Activated CD8-positive, alpha-beta memory T cell treated with anti-CD3 and anti-CD28 coated beads for 4 hours (primary cell): ENCODE data around the gene AFF3.

Experiments used
- DNase-seq, 2 donors: peaks; one replicate each; pipeline ENCODE4 v3.0.0-alpha.2; 2020; ENCODE audit warnings: low read depth in 2 of 2

Gene AFF3

DNA sequence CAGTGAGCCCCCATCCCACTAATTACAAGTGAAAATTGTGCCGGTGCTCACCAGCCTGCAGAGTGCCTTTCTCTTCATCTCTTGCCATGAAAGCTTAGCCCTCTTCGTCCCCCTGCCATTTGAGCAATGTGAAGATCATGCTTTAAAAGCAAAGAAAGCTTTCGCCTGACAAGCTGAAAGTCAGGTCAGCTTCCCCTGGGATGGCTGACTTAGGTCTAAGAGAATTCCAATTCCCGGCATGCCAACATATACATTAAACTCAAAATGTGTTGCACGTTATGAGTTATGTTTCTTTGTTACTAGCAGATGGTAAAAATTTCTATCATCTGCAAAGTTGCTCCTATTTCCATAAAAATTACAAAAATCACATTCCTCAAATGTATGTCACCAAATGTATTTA lies 129.8 kb downstream of the AFF3 start:
- DNase-seq: no peak

- DNase-seq: no peak
Observed at GRCh38 chr2:100011272-100011731, 131.1 kb downstream of the AFF3 start.

GRCh38 chr2:100010606-100011005 lies 131.8 kb downstream of the AFF3 start:
- no peak for DNase-seq

DNA sequence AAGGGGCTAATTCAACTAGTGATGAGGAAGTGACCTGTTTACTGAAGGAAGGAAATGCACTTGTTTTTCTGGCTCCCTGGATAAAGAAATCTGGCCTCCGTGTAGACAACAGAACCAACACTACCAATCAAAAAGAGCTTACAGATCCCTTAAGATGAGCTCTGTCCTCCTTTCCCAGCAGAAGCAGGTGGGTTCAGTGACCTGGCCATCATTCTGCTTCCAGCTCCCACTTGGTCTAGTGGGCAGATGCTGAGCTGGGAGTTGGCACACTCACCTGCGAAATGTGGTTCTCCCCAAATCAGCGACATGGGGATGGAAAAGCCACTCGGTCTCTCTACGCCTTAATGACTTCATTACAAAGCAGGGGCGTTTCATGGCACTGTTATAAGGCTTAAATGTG lies 132.6 kb downstream of the AFF3 start:
- no peak for DNase-seq

DNA sequence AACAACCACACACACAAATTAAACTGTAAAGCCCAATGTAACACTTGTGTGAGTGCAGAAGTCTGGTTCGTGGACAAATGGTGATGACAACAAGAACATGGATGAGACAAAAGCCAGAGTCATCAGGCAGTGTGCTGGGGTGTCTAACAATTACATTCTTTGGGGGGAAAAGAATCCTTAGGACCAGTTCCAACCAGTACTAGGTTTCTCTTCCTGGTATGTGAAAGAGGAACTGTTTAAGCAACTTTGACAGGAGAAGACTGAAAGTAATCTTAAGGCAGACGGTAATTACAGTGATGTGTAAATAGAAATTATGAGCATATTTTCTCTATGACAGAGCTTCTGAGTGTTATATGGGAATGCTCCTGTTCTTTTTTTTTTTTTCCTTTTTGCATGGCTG lies 133.4 kb downstream of the AFF3 start:
- DNase-seq: no peak

DNA sequence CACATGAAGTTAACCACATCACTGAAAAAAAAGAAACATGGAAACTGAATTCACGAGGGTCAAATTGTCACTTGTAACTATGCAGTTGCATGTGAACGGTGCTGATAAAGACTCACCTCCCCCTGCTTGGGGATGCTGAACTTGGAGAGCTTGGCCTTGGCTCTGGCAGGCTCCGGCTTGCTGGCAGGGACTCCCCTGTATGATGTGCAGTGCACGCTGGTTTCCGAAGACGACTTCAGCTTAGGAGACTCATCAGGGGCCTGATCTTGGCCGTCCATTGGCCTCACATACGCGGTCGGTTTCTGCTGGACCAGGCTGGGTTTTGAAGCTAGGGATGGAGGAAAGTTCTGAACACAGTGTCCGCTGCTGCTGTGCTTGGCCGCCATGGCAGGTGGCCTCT lies 135.9 kb downstream of the AFF3 start:
- DNase-seq: no peak

GRCh38 chr2:100004959-100005387 lies 137.4 kb downstream of the AFF3 start:
- DNase-seq: no peak

GRCh38 chr2:100004348-100004884 lies 138.0 kb downstream of the AFF3 start:
- DNase-seq: no peak

- no peak for DNase-seq
Observed at GRCh38 chr2:100002059-100002458, 140.3 kb downstream of the AFF3 start.

DNA sequence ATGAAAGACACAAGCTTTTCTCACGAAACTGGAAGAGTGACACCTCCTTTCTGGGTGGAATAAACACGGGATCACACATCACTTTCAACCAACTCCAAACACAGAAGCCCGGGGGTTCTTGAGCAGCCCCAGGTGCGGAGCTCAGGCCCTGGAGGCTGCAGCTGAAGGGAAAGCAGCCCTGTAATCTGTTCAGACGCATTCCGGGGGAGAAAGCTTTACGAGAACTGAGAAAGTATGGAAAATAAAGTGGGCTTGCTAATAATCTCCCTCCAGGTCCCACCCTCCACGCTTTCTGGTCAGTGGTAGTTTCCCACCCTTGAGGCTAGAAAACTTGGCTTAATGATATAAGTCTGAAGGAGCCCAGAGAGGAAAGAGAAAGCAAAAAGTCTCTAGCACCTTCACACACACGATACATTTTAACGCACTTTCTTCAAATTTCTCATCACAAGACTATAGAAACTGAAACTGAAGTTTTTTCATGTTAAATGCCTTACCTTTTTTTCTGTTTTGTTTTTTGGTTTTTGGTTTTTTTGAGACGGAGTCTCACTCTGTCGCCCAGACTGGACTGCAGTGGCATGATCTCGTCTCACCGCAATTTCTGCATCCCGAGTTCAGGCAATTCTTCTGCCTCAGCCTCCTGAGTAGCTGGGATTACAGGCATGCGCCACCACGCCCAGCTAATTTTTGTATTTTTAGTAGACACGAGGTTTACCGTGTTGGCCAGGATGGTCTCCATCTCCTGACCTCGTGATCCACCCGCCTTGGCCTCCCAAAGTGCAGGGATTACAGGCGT lies 141.3 kb downstream of the AFF3 start:
- no peak for DNase-seq

- DNase-seq: no peak
Observed at GRCh38 chr2:99998651-99999320, 143.6 kb downstream of the AFF3 start.

DNA sequence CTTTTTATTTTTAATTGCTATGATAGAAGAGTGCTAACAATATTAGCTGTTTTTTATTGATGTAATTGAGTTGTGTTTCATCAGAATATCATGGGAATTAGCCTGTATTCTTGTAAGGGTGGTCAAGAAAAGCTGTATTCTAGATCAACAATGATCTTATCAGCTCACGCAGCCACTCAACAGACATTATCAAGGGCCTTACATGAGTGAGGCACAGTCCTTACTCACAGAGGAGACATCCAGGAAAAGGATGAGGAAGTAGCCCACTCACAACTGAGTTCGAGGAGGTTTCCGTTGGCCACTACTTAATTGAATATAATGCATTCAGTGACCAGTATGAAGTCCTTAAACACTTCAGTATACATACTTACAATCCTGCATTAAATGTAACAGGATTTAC lies 152.5 kb downstream of the AFF3 start:
- no peak for DNase-seq

GRCh38 chr2:99988599-99988998 lies 153.8 kb downstream of the AFF3 start:
- no peak for DNase-seq

DNA sequence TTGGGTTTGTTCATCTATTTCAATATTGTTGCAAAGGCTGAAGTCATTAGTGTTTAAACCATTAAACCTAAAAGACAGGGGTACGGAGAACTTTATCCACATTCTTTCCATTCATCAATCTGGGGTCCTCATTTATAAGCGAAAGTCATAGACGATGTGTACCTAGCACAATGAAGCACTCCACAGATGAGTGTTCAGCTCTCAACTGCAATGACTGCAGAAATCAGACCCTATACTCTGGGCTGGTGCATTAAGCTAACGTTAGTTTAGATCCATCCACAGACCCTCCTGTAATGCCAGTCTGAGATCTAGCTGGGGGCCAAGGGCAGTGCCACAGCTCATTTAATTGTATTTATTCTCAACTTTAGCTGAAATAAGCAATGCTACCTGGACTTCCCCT lies 155.2 kb downstream of the AFF3 start:
- no peak for DNase-seq

DNA sequence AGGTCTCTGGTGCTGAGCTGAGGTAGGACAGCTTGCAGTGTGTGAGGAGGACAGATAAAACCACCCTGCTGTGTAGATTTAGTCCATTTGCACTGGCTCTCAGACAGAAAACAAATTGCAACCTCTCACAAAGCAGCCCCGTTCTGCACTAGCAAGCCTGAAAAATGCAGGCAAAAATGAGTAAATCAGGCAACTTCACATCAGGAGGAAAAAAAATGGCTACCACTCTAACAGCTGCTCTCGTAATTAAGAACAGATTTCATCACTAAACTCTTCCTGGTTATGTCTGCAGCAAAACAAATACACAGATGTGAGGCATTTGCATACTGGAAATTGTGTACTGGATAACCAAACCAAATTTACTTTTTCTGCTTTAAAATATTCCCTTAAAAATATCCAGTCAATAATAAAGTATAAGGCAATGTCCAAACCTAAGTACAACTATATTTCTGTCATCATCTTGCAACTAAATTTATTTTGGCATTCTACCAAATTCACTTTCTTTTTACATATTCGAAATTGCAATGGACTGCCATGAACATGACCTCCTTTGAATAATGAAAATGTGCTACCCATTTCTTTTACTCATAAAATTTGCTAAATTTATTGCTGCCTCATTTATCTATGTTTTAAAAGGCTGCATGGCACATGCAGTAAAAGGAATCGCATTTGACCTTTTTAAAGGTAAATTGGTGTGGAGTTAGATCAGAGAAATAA lies 157.4 kb downstream of the AFF3 start:
- no peak for DNase-seq

GRCh38 chr2:99982744-99983143 lies 159.6 kb downstream of the AFF3 start:
- DNase-seq: no peak

DNA sequence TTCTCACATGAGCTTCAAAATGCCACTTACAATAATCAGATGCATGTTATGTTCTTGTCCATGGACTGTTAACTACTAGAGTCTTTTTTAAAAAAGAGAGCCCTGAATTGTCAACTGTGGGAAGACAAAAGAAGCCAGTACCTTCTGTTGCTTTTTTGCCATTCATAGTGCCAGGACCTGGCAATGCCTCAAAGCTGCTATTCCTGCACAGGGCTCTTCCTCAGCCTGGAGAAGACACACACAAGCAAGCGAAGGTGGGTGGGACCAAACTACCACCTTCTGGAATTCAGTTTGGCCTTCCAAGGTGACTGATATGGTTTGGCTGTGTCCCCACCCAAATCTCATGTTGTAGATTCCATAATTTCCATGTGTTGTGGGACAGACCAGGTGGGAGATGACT lies 160.6 kb downstream of the AFF3 start:
- no peak for DNase-seq

DNA sequence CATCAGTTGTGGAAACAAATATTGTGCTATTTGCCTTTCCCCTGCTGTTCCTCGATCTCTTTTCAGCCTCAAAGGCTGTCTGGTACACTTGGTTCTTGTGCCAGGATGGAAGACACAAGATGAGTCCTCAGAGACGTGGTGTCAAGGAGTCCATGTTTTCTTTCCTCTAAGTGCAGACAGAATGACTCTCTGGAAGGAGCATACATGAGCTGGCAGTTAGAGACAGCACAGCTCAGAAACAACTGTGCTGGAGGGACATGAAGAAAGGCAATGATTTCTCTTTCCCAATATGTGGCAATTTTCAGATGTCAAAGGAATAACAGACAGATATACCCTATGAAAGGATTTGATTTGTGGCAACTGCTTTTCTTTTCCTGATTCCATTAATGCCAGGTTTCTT lies 162.2 kb downstream of the AFF3 start:
- no peak for DNase-seq

DNA sequence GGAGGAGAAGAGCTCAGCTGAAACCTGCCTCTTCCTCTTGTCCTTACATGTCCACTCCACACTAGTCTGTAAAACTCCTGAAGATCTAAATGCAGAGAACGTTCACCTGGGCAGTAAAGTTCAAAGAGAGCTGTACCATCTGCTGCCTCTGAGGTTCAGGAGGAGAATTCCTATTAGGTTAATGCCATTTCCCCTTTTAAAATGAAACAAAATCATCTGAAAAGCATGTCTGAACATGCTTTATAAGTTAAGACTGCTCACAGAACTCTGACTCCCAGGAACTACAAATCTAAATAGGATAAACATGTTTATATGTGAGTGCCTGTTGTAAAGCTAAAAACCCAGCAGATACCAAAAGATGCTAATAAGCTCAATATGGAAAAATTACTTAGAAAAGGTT lies 164.4 kb downstream of the AFF3 start:
- no peak for DNase-seq

DNA sequence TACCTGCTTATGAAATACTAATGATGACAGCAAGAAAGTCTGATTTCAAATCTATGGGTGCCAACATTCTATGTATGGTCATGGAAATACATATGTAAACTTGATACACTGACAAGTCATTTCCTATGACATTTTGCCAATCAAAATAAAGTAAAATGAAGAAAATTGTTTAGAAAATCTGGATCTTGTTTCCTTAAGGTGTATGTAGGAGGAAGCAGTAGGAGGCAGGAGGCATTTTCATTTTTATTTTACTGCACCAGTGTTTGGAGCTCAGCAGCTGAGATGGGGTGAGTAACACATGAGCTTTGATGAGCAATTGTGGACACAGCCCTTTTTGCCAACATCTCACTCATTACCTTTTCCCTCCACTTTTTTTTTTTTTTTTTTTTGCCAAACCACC lies 167.0 kb downstream of the AFF3 start:
- DNase-seq: no peak

DNA sequence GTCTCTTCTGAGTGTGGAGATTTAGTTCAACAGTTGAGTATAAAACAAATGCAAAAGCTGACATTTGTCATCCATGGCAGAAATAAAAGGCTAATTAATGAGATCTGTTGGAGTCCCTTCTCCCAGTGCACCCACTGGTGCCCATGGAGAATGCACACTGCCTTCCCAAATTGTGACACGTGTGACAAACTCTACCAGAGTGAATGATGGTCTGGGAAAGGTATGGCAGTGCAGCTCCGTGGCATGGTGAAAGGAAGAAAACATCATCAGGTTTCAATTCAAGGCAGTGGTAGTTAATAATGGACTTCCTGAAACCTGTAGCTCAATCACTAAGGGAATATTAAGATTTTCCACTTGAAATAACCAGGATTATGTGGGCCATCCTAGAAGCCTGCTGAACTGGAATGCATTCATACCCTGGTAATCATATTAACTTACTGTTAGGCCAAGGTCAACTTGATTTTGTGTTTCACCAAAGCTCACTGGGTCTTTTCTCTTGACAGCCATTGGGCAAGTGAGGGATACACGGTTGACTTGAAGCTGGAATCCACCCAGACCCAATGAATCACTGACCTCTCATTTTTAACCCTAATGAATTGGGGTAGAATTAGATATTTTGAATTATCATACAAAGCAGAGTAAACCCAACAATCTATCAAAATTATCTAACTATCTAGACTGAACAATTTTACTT lies 167.6 kb downstream of the AFF3 start:
- no peak for DNase-seq

DNA sequence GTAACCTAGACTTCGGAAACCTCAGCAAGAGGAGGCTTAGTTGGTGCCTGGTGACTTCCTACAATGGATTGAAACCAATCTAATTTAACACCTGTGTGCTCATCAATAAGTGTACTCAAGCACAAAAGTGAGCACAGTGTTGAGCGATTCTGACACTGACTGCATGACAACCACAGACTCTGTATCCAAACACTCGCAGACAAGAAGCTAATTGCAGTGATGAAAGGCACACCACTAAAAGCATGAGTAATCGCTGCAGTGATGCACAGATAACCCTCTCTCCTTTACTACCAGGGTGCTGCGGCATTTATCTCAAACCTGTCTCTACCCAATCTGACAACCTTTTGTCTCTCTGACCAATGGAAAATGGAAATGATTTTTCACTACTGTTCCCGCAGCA lies 168.1 kb downstream of the AFF3 start:
- no peak for DNase-seq
